COLO668 (cell line): ENCODE measurements around the gene CLIC2.

Experiments
- DNase-seq: peaks from one replicate; lab custom pipeline; 2025; ENCODE audit not compliant: unreplicated experiment; lab: John Stamatoyannopoulos, UW

The CLIC2 gene

GRCh38 chrX:155263854-155264628, 70.4 kb downstream of the CLIC2 start, which contains the start of gene RAB39B:
TSS of gene RAB39B (minus strand) at chrX:155264491. CDS start at chrX:155264288, 203 bp downstream.
- peak; percentile 87 for DNase-seq

GRCh38 chrX:155262970-155263754, 71.3 kb downstream of the CLIC2 start:
- no peak for DNase-seq

DNA sequence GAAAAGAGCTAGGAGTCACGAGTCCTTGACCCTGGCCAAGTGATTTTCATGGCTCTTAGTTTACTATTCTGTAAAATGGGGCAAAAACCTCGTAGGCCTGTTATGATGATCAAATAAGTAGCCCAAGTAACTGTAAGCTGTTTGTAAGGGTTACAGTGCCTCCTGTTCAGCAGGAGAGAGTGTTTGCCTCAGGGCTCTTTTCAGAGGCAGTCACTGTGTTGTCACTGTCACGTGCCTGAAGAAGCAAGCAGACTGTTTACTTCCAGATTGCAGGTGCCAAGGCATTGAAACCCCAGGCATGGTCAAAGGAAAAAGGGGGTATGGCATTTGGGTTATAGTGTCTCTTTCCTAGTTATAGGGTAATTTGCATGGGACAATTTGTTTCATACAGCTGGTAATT, 74.7 kb downstream of the CLIC2 start:
- DNase-seq, result peak; percentile 6

GRCh38 chrX:155251391-155251790, 83.0 kb downstream of the CLIC2 start:
- DNase-seq, result no peak

DNA sequence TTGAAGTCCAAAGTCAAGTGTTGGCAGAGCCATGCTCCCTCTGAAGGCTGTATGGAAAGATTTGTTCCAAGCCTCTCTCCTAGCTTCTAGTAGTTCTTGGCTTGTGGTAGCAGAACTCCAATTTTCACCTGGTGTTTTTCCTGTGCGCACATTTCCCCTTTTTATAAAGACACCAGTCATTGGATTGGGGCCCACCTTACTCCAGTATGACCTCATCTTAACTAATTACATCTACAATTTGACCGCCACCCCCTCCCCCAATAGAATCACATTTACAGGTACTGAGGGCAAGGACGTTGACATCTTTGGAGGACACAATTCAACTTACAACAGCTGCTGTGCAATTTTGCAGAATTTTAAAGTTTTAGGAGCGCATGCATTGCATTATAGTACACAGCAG, 86.9 kb downstream of the CLIC2 start:
- DNase-seq, result no peak

DNA sequence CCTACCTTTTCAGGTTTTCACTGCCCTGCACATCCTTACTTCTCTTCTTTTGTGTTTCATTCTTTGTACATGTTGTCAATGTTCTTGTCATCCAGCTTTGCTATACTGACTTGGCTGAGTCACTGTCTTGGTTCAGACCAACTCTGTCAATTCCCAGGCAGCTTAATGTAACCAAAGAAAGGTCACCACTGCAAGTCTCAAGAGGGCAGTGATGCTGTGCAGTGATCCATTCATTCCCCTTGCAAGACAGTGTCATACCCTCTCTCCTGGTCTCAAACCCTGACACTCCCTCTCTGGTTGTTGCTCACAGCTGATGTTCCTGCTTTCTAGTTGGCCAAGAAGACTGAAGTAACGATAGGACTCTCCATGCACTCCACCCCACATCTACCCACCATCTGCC, 87.7 kb downstream of the CLIC2 start:
- no peak for DNase-seq

GRCh38 chrX:155242300-155242699, 92.1 kb downstream of the CLIC2 start:
- no peak for DNase-seq

DNA sequence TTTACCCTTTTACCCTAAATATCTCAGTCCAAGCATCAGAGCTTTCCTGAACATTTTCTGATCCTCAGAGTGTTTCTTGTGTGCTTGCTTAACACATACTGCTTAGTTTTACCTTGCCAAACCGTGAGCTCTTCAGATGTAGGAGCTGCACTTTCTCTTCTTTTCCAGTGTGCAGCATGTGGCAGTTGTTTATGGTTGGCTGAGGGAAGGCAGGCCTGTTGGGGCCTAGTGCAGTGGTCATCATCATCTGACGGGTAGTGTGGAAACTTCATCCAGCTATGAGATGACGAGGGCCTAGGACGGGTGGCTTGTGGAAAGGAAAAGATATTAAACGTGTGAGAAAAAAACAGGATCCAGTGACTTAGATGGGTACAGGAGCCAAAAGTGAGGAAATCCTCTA, 96.7 kb downstream of the CLIC2 start:
- no peak for DNase-seq

DNA sequence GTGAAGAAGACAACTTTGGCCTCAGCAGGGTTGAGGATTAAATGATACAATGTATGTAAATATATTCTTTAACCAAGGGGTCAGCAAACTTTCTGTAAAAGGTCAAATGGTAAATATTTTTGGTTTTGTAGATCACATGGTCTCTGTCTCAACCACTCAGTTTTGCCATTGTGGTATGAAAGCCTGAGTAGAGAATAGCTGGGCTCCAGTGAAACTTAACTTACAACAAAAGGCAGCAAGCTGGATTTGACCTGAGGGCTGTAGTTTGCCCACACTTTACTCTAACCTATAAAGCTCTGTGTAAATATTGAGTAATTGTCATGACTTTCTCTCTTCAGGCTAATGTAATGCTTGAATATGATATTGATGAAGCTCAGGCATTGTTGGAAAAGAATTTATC, 98.5 kb downstream of the CLIC2 start:
- no peak for DNase-seq

DNA sequence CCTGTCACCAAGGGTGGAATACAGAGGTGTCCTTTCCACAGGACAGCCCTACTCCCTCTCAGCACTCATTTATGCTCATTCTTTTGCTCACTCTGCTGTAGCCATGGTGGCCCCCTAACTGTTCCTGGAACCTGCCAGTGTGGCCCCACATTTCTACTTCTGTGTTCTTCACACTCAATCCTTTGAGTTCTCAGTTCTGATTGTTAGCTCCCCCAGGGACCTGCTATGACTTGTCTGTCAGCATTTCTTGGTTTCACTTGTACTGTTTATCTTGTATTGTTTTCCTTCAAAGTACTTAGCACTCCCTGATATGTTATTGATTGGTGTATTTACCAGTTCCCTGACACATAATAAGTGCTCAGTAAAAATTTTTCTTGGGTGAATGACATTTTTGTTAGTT, 103.3 kb downstream of the CLIC2 start:
- DNase-seq, result no peak
